ENCODE results near the gene CRADD.
"Not testable (repeated sequence)": the region's sequence is repeated elsewhere in the genome, so short reads cannot be mapped to it uniquely, and the experiment has no call there.

Gene CRADD

DNA sequence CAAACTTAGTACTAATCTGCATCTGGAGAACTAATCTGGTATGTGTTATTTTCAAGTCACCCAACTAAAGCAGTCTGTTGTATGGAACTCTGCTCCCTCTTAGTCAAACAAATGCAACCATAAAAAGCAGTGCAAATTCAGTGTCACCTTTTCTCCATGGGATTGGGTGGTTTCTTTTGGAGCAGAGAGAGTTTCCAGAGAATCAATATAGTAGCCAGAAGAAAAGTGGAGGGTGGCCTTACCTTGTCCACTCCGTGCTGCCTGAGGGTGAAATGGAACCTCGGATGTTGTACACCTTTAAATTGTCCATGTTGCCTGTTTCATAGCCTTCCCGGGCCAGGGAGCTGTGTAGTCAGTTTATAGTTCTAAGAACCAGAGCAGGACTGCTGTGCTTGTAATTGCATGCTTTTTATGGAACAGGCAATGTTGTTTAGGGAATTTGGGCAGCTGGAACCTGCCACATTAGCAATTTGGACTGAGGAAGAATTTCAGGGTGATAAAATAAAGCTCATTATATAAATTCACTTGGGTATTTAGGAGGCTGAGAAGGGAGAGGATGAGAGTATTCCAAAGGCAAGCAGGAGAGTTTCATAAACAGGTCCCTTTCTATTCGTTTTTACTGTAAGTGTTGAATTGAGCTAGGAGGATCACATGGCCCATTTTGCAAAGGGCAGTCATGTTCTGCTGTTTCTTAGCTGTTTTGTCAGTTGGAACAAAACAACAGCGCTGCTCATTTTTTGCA lies 60.5 kb downstream of the CRADD start:
- no peak for DNase-seq (ENCODE audit: low read depth)

GRCh38 chr12:93738199-93739058 lies 61.3 kb downstream of the CRADD start:
- DNase-seq (ENCODE audit: low read depth) = no peak

DNA sequence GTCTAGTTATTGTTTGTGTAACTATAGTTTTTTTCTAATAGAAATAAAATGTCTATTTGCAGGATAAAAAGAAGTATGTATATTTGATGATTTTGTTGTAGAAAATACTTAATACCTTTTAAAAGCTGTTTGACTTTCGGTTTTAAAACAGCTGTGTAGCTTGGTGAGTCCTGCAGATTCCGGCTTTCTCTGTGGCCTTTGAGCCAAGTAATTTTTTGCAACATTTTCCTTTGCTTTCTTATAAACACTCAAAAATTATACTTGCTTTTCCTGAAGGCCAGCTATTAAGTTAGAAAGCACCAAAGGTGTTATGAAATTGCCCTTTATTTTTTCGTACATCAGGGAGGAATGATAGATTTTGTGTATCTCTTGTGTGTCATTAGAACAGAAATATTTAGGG lies 63.6 kb downstream of the CRADD start:
- DNase-seq (ENCODE audit: low read depth) = peak; percentile 54

DNA sequence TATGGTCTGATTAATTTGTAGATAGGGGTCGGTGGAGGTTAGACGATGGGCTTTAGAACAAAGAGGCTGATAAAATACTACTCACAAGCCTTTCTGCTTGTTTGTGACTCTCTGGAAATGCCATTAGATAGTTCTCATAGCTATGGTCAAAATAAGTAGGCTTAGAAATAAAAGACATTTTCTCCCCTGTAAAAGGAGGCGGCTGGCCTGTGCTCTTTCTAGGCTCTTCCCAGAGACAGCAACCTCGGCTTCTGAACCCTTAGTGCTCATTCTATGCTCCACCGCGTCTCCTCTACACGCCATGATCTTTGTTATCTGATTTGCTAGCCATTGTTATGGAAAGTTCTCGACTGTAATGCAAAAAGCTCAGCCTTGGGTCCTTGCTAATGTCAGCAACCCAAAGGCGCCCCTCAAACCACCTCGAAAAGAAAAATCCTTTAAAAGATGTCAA lies 64.5 kb downstream of the CRADD start:
- DNase-seq (ENCODE audit: low read depth) = no peak

GRCh38 chr12:93742110-93742934 lies 65.1 kb downstream of the CRADD start:
- peak; percentile 67 for DNase-seq (ENCODE audit: low read depth)

- DNase-seq (ENCODE audit: low read depth) = no peak
These were observed 66.2 kb downstream of the CRADD start for GRCh38 chr12:93743229-93743998.

DNA sequence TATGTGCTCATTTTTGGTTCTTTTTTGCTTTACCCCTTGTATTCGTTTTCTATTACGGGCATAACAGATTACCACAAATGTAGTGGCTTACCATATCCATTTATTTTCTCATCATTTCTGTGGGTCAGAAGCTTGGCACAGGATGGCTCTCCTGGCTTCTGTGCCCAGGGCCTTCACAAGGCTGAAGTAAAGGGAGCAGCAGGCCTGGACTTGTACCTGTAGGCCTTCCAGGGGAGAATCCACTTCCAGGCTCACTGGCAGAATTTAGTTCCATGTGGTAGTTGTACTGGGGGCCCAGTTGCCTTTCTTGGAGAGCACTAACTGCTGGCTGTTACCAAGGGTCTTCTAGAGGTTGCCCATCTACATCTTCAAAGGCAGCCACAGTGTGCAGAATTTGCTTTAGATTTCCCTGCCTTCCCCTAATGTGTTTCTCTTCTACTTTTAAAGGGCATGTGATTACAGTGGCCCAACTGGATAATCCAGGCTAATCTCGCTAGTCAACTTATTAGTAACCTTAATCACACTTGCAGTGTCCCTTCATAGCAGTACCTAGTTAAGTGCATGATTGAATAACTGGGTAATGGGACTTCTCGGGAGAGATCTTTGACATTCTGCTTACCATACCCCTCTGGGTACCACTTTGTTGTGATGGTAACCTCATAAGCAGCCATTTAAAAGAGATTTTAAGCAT lies 67.0 kb downstream of the CRADD start:
- no peak for DNase-seq (ENCODE audit: low read depth)

- DNase-seq (ENCODE audit: low read depth) = no peak
These were observed 68.1 kb downstream of the CRADD start for GRCh38 chr12:93745286-93745685.

- no peak for DNase-seq (ENCODE audit: low read depth)
These were observed 69.5 kb downstream of the CRADD start for GRCh38 chr12:93746572-93747168.

DNA sequence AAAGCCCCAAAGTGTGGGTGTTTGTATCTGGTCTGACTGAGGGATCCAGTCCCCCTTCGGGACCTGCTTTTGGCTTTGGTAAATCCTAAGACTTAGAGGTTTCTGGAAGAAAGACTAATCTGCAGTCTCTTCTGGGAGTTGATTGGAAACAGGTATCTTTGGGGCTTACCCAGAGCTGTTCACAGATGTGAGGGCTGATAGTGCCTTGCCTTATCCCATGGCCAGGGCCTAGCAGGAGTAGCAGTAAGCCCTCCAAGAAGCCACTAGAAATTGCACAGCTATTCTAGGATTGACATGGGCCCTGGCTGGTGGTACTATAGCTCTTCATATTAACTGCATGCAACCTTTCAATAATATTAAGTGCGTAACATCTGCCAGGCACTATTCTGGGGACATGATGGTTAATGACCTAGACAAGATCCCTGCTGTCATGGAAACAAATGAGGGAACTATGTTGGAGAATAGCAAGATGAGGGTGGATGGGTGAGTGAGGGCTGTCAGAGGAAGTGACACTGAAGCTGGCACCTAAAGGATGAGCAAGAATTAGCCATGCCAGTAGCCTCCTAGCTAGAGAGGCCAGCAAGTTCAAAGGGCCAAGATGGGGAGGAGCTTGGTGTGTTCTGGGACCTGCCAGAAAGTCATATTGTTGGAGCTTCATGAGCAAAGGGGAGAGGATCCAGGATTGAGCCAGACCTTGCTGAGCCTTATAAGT lies 71.7 kb downstream of the CRADD start:
- no peak for DNase-seq (ENCODE audit: low read depth)

DNA sequence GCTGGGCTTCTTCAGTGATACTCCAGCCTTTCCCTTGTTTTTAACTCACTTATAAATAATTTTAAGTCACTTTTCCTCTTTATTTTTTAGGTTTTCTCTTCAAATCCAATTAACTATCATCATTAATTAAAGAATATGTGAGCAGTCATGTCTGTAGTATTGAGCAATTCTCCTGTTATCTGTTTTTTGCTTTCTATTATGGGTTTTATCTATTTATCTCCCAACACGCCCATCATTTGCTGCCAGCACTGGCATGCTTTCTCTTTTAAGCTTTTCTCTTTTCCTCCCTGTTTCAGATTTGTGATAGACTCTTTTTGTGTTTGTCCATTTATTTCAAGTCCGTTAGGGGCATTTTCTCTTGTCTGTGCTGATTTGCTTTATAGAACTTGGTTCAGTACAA lies 72.3 kb downstream of the CRADD start:
- DNase-seq (ENCODE audit: low read depth) = no peak

- DNase-seq (ENCODE audit: low read depth) = no peak
These were observed 72.9 kb downstream of the CRADD start for GRCh38 chr12:93750056-93750455.

DNA sequence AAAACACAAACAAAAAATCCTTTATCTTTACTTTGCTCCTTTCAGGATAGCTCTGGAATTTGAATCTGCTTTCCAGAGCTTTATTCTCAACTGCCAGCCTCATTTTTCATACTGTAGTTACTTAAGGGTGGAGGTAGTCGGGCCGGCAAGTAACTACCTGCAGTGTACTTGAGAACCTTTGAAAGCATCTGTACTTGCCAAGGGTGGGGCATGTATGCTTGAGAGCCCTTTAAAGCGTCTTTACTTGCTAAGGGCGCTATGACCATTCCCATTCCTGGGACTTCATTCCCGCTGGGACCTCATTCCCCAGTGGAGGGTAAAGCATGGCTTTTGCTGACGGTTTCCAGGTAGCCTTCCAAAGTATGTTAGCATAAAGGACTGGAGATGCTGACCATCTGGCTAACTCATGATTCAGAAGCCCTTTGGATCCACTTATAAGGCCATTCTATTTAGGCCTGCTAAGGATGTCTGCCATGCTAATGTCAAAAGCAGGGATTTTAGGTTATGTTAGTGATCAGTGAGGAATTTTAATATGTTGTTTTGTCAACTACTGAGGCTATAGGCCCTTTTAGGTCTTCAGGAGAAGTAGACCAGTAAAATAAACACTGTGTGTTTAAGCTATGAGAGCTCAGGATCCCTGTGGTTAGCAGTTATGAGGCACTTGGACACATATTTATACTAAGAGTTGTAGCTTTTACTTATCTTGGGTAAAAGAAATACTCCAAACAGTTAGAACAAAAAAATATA lies 74.9 kb downstream of the CRADD start:
- DNase-seq (ENCODE audit: low read depth) = peak; percentile 64

DNA sequence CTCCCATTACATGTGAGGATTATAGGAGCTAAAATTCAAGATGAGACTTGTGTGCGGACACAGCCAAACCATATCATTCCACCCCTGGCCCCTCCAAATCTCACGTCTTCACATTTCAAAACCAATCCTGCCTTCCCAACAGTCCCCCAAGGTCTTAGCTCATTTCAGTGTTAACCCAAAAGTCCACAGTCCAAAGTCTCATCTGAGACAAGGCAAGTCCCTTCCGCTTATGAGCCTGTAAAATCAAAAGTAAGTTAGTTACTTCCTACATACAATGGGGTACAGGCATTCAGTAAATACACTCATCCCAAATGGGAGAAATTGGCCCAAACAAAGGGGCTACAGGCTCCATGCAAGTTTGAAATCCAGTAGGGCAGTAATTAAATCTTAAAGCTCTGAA lies 76.1 kb downstream of the CRADD start:
- no peak for DNase-seq (ENCODE audit: low read depth)

DNA sequence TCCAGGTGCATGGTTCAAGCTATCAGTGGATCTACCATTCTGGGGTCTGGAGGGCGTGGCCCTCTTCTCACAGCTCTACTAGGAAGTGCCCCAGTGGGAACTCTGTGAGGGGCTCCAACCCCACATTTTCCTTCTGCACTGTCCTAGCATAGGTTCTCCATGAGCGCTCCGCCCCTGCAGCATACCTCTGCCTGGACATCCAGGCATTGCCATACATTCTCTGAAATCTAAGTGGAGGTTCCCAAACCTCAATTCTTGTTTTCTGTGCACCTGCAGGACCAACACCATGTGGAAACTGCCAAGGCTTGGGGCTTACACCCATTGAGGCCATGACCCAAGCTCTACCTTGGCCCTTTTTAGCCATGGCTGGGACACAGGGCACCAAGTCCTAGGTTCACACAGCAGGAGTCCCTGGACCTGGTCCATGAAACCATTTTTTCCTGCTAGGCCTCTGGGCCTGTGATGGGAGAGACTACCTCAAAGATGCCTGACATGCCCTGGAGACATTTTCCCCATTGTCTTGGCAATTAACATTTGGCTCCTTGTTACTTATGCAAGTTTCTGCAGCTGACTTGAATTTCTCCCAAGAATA lies 76.8 kb downstream of the CRADD start:
- DNase-seq (ENCODE audit: low read depth) = no peak

DNA sequence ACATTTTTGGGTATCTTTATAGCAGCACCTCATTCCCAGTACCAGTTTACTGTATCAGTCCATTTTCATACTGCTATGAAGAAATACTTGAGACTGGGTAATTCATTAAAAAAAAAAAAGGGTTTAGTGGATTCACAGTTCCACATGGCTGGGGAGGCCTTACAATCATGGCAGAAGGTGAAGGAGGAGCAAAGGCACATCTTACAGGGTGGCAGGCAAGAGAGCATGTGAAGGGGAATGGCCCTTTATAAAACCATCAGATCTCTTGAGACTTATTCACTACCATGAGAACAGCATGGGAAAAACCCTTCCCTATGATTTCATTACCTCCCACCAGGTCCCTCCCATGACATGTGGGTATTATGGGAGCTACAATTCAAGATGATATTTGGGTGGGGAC lies 77.7 kb downstream of the CRADD start:
- not testable (repeated sequence) for DNase-seq (ENCODE audit: low read depth)

GRCh38 chr12:93756288-93756687 lies 79.1 kb downstream of the CRADD start:
- DNase-seq (ENCODE audit: low read depth) = no peak

DNA sequence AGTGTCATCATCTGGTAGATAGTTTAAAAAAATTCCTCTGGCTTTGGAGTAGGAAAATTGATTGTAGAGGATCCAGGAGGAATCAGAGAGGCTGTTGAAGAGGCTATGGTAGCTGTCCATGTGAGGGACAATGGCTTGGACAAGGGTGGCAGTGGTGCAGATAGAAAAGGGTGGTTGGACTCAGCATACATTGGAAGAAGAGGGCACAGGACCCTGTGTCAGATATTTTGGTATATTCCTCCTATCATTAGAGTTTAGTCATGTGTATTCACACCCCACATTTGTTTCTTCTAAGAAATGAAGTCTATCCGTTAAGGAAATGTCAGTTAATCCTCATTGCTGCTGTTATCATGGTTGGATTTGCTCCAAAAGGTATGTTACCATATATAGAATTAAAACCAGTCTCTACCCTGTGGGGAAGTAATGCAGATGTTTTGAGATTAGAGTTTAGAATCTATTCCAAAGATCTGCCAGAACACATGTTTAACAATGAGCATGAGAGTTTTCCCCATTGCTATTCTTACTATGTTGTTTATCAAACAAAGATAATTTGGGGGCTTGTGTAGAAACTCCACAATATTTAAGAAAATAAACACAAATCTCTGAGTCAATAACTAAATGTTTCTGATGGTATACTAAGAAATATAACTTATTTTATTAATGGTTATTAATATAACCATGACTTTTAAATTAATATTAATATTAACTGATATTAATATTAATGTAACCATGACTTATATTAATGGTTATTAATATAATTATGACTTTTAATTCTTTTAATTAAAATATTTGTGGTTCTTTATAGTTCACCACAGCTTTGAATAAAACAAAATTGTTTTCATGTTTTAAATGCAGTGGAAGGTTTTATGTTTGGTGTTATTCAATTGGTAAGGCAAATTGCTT lies 80.9 kb downstream of the CRADD start:
- DNase-seq (ENCODE audit: low read depth) = no peak
